SU-DHL-6 (cell line): Measurements from ENCODE around the gene PPA2.
"Not testable (repeated sequence)": the region's sequence is repeated elsewhere in the genome, so short reads cannot be mapped to it uniquely, and the experiment has no call there.

Source experiments
- H2AFZ ChIP-seq: fragments of 200-600 bp; sonication (generic); 2 replicates; pipeline ENCODE4 v1.6.1; 2014; ENCODE audit warnings: low read depth, mild to moderate bottlenecking, moderate library complexity, mixed read lengths, antibody characterized with exemption, low read length; ENCODE audit not compliant: severe bottlenecking
- H3F3A ChIP-seq: fragments of 200-600 bp; shearing (Covaris generic); 2 replicates; pipeline ENCODE4 v1.6.0; 2016; ENCODE audit warnings: antibody characterized with exemption, mild to moderate bottlenecking; ENCODE audit not compliant: insufficient read depth
- H3K27ac ChIP-seq: fragments of 200-600 bp; sonication (generic); 2 replicates; pipeline ENCODE4 v1.5.1; 2016; ENCODE audit warnings: low read depth, mild to moderate bottlenecking, low read length, moderate library complexity, mixed read lengths
- H3K27me3 ChIP-seq: fragments of 200-600 bp; sonication (generic), shearing (Covaris generic); 2 replicates; pipeline ENCODE4 v1.6.0; 2014; ENCODE audit warnings: mild to moderate bottlenecking, low read length
- H3K36me3 ChIP-seq: fragments of 200-600 bp; sonication (generic); 2 replicates; pipeline ENCODE4 v1.6.1; 2014; ENCODE audit warnings: mild to moderate bottlenecking, low read length, mixed read lengths
- H3K4me2 ChIP-seq: fragments of 300-600, 200-600 bp; shearing (Covaris generic), sonication (generic); 2 replicates; pipeline ENCODE4 v1.6.0; 2014; ENCODE audit warnings: low read length, low read depth, mild to moderate bottlenecking; ENCODE audit not compliant: poor library complexity, severe bottlenecking
- H3K4me3 ChIP-seq: fragments of 200-600 bp; sonication (generic); 2 replicates; pipeline ENCODE4 v1.5.1; 2014; ENCODE audit warnings: antibody characterized with exemption, low read length, mild to moderate bottlenecking, mixed read lengths; ENCODE audit not compliant: insufficient read depth, poor library complexity, severe bottlenecking
- H3K79me2 ChIP-seq: fragments of 200-600 bp; sonication (generic); 2 replicates; pipeline ENCODE4 v1.6.1; 2014; ENCODE audit warnings: mild to moderate bottlenecking, low read length, moderate library complexity; ENCODE audit not compliant: insufficient read depth
- H3K9ac ChIP-seq: fragments of 200-600 bp; sonication (generic); 2 replicates; pipeline ENCODE4 v1.7.0; 2014; ENCODE audit warnings: mild to moderate bottlenecking, low read length
- H3K9me2 ChIP-seq: fragments of 200-600 bp; sonication (generic); replicated peaks from 2 replicates; pipeline ENCODE4 v1.6.1; 2014; ENCODE audit warnings: low read length; ENCODE audit not compliant: insufficient read depth
- H3K9me3 ChIP-seq: fragments of 200-600 bp; sonication (generic); 2 replicates; pipeline ENCODE4 v1.6.1; 2014; ENCODE audit warnings: low read length, mixed read lengths; ENCODE audit not compliant: insufficient read depth
- H4K20me1 ChIP-seq: fragments of 200-600 bp; sonication (generic); 2 replicates; pipeline ENCODE4 v1.6.1; 2014; ENCODE audit warnings: low read depth, mild to moderate bottlenecking, antibody characterized with exemption, low read length, moderate library complexity, mixed read lengths
- EZH2phosphoT487 ChIP-seq: fragments of 200-600 bp; sonication (generic), shearing (Covaris generic); conservative IDR thresholded peaks from 2 replicates; pipeline ENCODE4 v1.6.1; 2018; ENCODE audit warnings: mild to moderate bottlenecking, antibody characterized with exemption, low read length, moderate library complexity, mixed read lengths
- TF ChIP-seq, protein P1 (sequence below): fragments of 200-600 bp; sonication (generic); IDR thresholded peaks from one replicate; pipeline ENCODE4 v1.5.1; 2017; ENCODE audit warnings: antibody characterized with exemption, mild to moderate bottlenecking, low read length, moderate library complexity; ENCODE audit not compliant: insufficient read depth, poor library complexity, severe bottlenecking

Gene PPA2

DNA sequence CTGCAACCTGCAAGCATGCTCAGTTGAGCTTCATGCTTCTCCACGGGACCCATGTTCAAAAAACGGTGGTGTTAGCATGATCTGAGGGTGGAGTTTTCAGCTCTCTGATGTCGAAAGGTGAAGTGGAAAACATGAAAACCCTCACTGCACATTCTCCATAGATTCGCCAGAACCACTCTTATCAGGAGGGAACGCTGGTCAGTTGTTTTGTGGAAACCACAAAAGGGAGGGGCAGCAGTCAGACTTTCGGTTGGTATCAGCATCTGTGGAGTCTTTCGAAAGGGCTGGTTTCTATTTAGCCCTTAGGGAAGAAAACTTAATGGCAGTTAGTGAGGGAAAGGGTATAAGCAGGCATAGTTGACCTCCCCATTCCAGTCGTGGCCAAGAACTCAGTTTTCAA, 12.6 kb downstream of the PPA2 start:
- Histone ChIP-seq H3K36me3 (0 out of 2 replicates have a peak, but pooled peaks cover 4% of the 10 kb centered on the region), H3K9me2 (no peaks in the 10 kb centered on the region), H3K9ac (no peak overlapping the region), H3K9me3 (no peaks in the 10 kb centered on the region), H3F3A (no peaks in the 10 kb centered on the region), H3K27ac (no peak overlapping the region), H3K27me3 (no peaks in the 10 kb centered on the region), H3K4me3 (no peak overlapping the region), H3K79me2 (0 out of 2 replicates have a peak, but pooled peaks cover 4% of the 10 kb centered on the region), H4K20me1 (no peaks in the 10 kb centered on the region), H2AFZ (no peak overlapping the region), H3K4me2 (no peak overlapping the region)
- TF ChIP-seq, protein P1, sequence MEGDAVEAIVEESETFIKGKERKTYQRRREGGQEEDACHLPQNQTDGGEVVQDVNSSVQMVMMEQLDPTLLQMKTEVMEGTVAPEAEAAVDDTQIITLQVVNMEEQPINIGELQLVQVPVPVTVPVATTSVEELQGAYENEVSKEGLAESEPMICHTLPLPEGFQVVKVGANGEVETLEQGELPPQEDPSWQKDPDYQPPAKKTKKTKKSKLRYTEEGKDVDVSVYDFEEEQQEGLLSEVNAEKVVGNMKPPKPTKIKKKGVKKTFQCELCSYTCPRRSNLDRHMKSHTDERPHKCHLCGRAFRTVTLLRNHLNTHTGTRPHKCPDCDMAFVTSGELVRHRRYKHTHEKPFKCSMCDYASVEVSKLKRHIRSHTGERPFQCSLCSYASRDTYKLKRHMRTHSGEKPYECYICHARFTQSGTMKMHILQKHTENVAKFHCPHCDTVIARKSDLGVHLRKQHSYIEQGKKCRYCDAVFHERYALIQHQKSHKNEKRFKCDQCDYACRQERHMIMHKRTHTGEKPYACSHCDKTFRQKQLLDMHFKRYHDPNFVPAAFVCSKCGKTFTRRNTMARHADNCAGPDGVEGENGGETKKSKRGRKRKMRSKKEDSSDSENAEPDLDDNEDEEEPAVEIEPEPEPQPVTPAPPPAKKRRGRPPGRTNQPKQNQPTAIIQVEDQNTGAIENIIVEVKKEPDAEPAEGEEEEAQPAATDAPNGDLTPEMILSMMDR: no peak
- no peak for TF ChIP-seq EZH2phosphoT487

DNA sequence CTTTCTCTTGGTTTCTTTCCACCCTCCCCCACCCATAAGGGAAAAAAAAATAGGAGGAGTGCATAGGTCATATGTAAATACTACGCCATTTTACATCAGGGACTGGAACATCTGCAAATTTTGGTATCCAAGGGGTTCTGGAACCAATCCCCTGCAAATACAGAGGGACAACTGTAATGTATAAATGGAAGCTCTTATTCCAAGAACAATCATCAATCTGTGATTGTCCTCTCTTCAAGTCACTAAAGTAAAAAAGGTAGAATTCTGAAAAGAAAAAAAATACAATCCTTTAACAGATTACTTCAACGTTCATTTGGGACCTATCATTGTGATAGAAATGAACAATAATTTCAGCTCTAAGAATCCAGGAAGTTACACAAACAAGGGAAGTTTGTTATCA, 13.6 kb downstream of the PPA2 start:
- no peak overlapping the region for H3K27ac ChIP-seq
- no peak overlapping the region for H2AFZ ChIP-seq
- H3K79me2 ChIP-seq: no peaks in the 10 kb centered on the region
- no peak overlapping the region for H3K4me2 ChIP-seq
- no peaks in the 10 kb centered on the region for H3K36me3 ChIP-seq
- no peak overlapping the region for H3K4me3 ChIP-seq
- TF ChIP-seq, protein P1: no peak
- no peak for TF ChIP-seq EZH2phosphoT487
- H3F3A ChIP-seq: no peaks in the 10 kb centered on the region
- no peaks in the 10 kb centered on the region for H4K20me1 ChIP-seq
- no peak overlapping the region for H3K9ac ChIP-seq
- H3K27me3 ChIP-seq: no peaks in the 10 kb centered on the region
- no peaks in the 10 kb centered on the region for H3K9me2 ChIP-seq
- no peaks in the 10 kb centered on the region for H3K9me3 ChIP-seq

DNA sequence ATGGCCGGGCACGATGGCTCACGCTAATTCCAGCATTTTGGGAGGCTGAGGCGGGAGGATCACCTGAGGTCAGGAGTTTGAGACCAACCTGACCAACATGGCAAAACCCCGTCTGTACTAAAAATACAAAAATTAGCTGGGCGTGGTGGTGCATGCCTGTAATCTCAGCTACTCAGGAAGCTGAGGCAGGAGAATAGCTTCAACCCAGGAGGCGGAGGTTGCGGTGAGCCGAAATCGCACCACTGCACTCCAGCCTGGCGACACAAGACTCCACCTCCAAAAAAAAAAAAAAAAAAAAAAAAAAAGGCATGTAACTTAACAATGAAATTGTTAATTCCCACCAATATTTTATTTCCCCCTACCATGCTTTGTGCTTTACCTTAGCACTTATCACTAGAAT, 15.3 kb downstream of the PPA2 start:
- not testable (repeated sequence) for H3K4me2 ChIP-seq, H2AFZ ChIP-seq, H3K27me3 ChIP-seq, H3K27ac ChIP-seq, H3K9ac ChIP-seq, H3K9me2 ChIP-seq, H3K4me3 ChIP-seq, H3F3A ChIP-seq, H4K20me1 ChIP-seq, H3K36me3 ChIP-seq, H3K79me2 ChIP-seq, H3K9me3 ChIP-seq

DNA sequence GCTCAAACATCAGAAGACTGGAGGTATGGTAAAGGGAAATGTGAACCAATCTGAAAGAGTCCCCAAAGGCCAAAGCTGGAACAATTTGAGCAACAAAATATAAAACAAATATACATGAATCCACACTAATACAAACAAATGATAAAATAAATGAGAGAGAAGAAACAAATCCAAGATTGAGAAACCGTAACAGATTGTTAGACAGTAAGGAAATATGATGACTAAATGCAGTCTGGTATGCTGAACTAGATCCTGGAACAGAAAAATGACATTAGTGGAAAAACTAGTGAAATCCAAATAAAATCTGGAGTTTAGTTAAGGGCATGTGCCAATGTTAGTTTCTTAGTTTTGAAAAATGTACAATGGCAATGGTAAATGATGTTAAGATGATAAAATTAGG, 15.9 kb downstream of the PPA2 start:
- Histone ChIP-seq H3K4me2 (no peak overlapping the region), H3K9me3 (no peaks in the 10 kb centered on the region), H3F3A (no peaks in the 10 kb centered on the region), H3K79me2 (no peaks in the 10 kb centered on the region), H3K4me3 (no peak overlapping the region), H3K27me3 (no peaks in the 10 kb centered on the region), H3K9me2 (no peaks in the 10 kb centered on the region), H4K20me1 (no peaks in the 10 kb centered on the region), H3K27ac (no peak overlapping the region), H3K36me3 (no peaks in the 10 kb centered on the region), H2AFZ (no peak overlapping the region), H3K9ac (no peak overlapping the region)
- TF ChIP-seq EZH2phosphoT487: no peak
- TF ChIP-seq, protein P1: no peak
